IMR-90 (cell line): ENCODE results near the gene LFNG. TPM values are rescaled to one million over a fixed set of nuclear protein-coding genes. Genes with fewer than 3 reads are reported as not detected.

Source experiments
- ATAC-seq: fragments of 200-7000 bp; cut with Tn5 transposase; 2 replicates; pipeline ENCODE4 v1.9.1; 2020; ENCODE audit warnings: low read depth, mild to moderate bottlenecking, moderate library complexity
- BruUV-seq: library from RNA; stranded (reverse); fragments of 400-500 nt; replicated peaks from 2 replicates; lab custom pipeline; 2021; lab: Mats Ljungman, UMichigan
- CTCF ChIA-PET: fragments of 300-600 bp; formaldehyde crosslinking; extraction: SDS; loops from one replicate; lab custom pipeline; 2021; ENCODE audit warnings: antibody characterized with exemption; lab: Yijun Ruan, JAX
- POLR2A ChIA-PET: fragments of 300-600 bp; sonication (Branson Sonifier 250); formaldehyde crosslinking; loops from one replicate; lab custom pipeline; 2022; ENCODE audit warnings: antibody characterized with exemption; ENCODE audit not compliant: unreplicated experiment; lab: Charles Lee
- DNase-seq: peaks from one replicate; pipeline ENCODE4 v3.0.0; 2013
- H2AFZ ChIP-seq: replicated peaks from 2 replicates; pipeline ENCODE3; 2013; ENCODE audit warnings: low read length, mild to moderate bottlenecking; ENCODE audit not compliant: poor library complexity
- H2AK5ac ChIP-seq: 2 replicates; pipeline ENCODE4 v1.6.1; 2013; ENCODE audit warnings: low read depth, low read length, inconsistent platforms
- H2AK9ac ChIP-seq: replicated peaks from 2 replicates; pipeline ENCODE3; 2013; ENCODE audit warnings: mild to moderate bottlenecking, low read depth, low read length, moderate library complexity; ENCODE audit not compliant: poor library complexity
- H2BK120ac ChIP-seq: 2 replicates; pipeline ENCODE4 v1.6.1; 2013; ENCODE audit warnings: low read depth, low read length, inconsistent platforms
- H2BK15ac ChIP-seq: 3 replicates; pipeline ENCODE4 v1.6.1; 2013; ENCODE audit warnings: low read depth, low read length, inconsistent platforms
- H2BK20ac ChIP-seq: 2 replicates; pipeline ENCODE4 v1.6.1; 2013; ENCODE audit warnings: low read depth, mild to moderate bottlenecking, inconsistent platforms, low read length, moderate library complexity
- H2BK5ac ChIP-seq: 2 replicates; pipeline ENCODE4 v1.6.1; 2013; ENCODE audit warnings: mild to moderate bottlenecking, low read depth, low read length, inconsistent platforms; ENCODE audit not compliant: poor library complexity, severe bottlenecking
- H3K14ac ChIP-seq: replicated peaks from 2 replicates; pipeline ENCODE4 v1.6.1; 2013; ENCODE audit warnings: low read depth, low read length, inconsistent platforms
- H3K18ac ChIP-seq: 2 replicates; pipeline ENCODE4 v1.6.1; 2013; ENCODE audit warnings: low read depth, low read length, control low read depth
- H3K23ac ChIP-seq: 2 replicates; pipeline ENCODE4 v1.6.1; 2013; ENCODE audit warnings: low read depth, low read length, inconsistent platforms
- H3K27ac ChIP-seq: 2 replicates; pipeline ENCODE4 v1.5.1; 2013; ENCODE audit warnings: mild to moderate bottlenecking, control low read depth, low read length; ENCODE audit not compliant: insufficient read depth
- H3K27me3 ChIP-seq: 2 replicates; pipeline ENCODE4 v1.6.1; 2013; ENCODE audit warnings: low read length; ENCODE audit not compliant: control insufficient read depth, insufficient read depth
- H3K36me3 ChIP-seq: 2 replicates; pipeline ENCODE4 v1.6.1; 2013; ENCODE audit warnings: low read length, mixed read lengths; ENCODE audit not compliant: control insufficient read depth, insufficient read depth
- H3K4ac ChIP-seq: 2 replicates; pipeline ENCODE4 v1.6.1; 2013; ENCODE audit warnings: low read depth, low read length, inconsistent platforms
- H3K4me1 ChIP-seq: 2 replicates; pipeline ENCODE4 v1.6.1; 2013; ENCODE audit warnings: low read length, mixed read lengths; ENCODE audit not compliant: control insufficient read depth, insufficient read depth
- H3K4me2 ChIP-seq: 2 replicates; pipeline ENCODE4 v1.6.1; 2013; ENCODE audit warnings: low read depth, mild to moderate bottlenecking, control low read depth, low read length, moderate library complexity
- H3K4me3 ChIP-seq: 2 replicates; pipeline ENCODE4 v1.5.1; 2013; ENCODE audit warnings: low read depth, mild to moderate bottlenecking, control low read depth, low read length, moderate library complexity; ENCODE audit not compliant: insufficient read depth
- H3K56ac ChIP-seq: 2 replicates; pipeline ENCODE4 v1.6.1; 2013; ENCODE audit warnings: low read length, inconsistent platforms; ENCODE audit not compliant: insufficient read depth; ENCODE audit errors: extremely low read depth
- H3K79me1 ChIP-seq, 2 experiments: 2 replicates each; pipeline ENCODE4 v1.6.1; 2013; ENCODE audit warnings: low read length in 2 of 2, inconsistent platforms in 1 of 2, low read depth in 1 of 2
- H3K9ac ChIP-seq: 2 replicates; pipeline ENCODE4 v1.6.1; 2013; ENCODE audit warnings: low read depth, low read length, control low read depth
- H3K9me1 ChIP-seq: 2 replicates; pipeline ENCODE4 v1.6.1; 2013; ENCODE audit warnings: low read length, inconsistent platforms; ENCODE audit not compliant: insufficient read depth
- H3K9me3 ChIP-seq: 2 replicates; pipeline ENCODE4 v1.6.1; 2013; ENCODE audit warnings: low read length; ENCODE audit not compliant: control insufficient read depth, insufficient read depth
- H4K20me1 ChIP-seq: 2 replicates; pipeline ENCODE4 v1.6.1; 2013; ENCODE audit warnings: low read length, inconsistent platforms; ENCODE audit not compliant: insufficient read depth
- H4K5ac ChIP-seq: 2 replicates; pipeline ENCODE4 v1.6.1; 2013; ENCODE audit warnings: mild to moderate bottlenecking, low read depth, low read length, control low read depth
- H4K8ac ChIP-seq, 2 experiments: 2 replicates each; pipeline ENCODE4 v1.6.1; 2013; ENCODE audit warnings: low read depth in 2 of 2, low read length in 2 of 2, control low read depth in 1 of 2, inconsistent platforms in 1 of 2
- H4K91ac ChIP-seq: 2 replicates; pipeline ENCODE4 v1.6.1; 2013; ENCODE audit warnings: low read depth, low read length, inconsistent platforms; ENCODE audit not compliant: insufficient read depth
- BHLHE40 ChIP-seq: fragments of 150-350 bp; IDR thresholded peaks from 2 replicates; pipeline ENCODE4 v1.6.1; 2016; ENCODE audit warnings: mild to moderate bottlenecking, low read depth, low read length
- CEBPB ChIP-seq: IDR thresholded peaks from 2 replicates; pipeline ENCODE4 v1.6.1; 2012; ENCODE audit warnings: low read depth, low read length, improper control_type of control experiment
- CHD1 ChIP-seq: IDR thresholded peaks from 2 replicates; pipeline ENCODE4 v1.6.1; 2012; ENCODE audit warnings: low read depth, low read length, improper control_type of control experiment
- ELK1 ChIP-seq: fragments of 150-350 bp; IDR thresholded peaks from 2 replicates; pipeline ENCODE4 v1.6.1; 2016; ENCODE audit warnings: low read depth, mild to moderate bottlenecking, low read length, moderate library complexity, borderline replicate concordance
- FOS ChIP-seq: fragments of 150-350 bp; IDR thresholded peaks from 2 replicates; pipeline ENCODE4 v1.6.1; 2016; ENCODE audit warnings: low read depth, low read length
- MAFK ChIP-seq: IDR thresholded peaks from 2 replicates; pipeline ENCODE4 v1.6.1; 2012; ENCODE audit warnings: low read depth, low read length, improper control_type of control experiment
- MAZ ChIP-seq: IDR thresholded peaks from 2 replicates; pipeline ENCODE4 v1.6.1; 2012; ENCODE audit warnings: low read depth, mild to moderate bottlenecking, low read length, improper control_type of control experiment, moderate library complexity, borderline replicate concordance
- MXI1 ChIP-seq: IDR thresholded peaks from 2 replicates; pipeline ENCODE4 v1.6.1; 2012; ENCODE audit warnings: low read depth, mild to moderate bottlenecking, low read length, moderate library complexity, borderline replicate concordance
- NFE2L2 ChIP-seq: fragments of 150-350 bp; IDR thresholded peaks from 2 replicates; pipeline ENCODE4 v1.6.1; 2016; ENCODE audit warnings: low read depth, mild to moderate bottlenecking, low read length
- POLR2A ChIP-seq: IDR thresholded peaks from 2 replicates; pipeline ENCODE4 v1.6.1; 2012; ENCODE audit warnings: mild to moderate bottlenecking, low read depth, low read length
- RAD21 ChIP-seq: IDR thresholded peaks from 2 replicates; pipeline ENCODE4 v1.6.1; 2012; ENCODE audit warnings: low read length, improper control_type of control experiment
- RCOR1 ChIP-seq: IDR thresholded peaks from 2 replicates; pipeline ENCODE4 v1.6.1; 2012; ENCODE audit warnings: mild to moderate bottlenecking, low read length, improper control_type of control experiment; ENCODE audit not compliant: insufficient replicate concordance
- RFX5 ChIP-seq: IDR thresholded peaks from 2 replicates; pipeline ENCODE4 v1.8.0; 2012; ENCODE audit warnings: low read depth, mild to moderate bottlenecking, low read length, moderate library complexity
- SMC3 ChIP-seq: fragments of 150-350 bp; IDR thresholded peaks from 2 replicates; pipeline ENCODE4 v1.6.1; 2016; ENCODE audit warnings: low read depth, mild to moderate bottlenecking, antibody characterized with exemption, low read length, moderate library complexity
- WGBS, 2 experiments: methylation state at CpG; one replicate each; pipeline versions ENCODE4 v1.1.5 to v1.1.7; 2013; ENCODE audit warnings: missing lambda C conversion rate in 2 of 2; ENCODE audit not compliant: insufficient read length in 1 of 2; ENCODE audit errors: extremely low coverage in 2 of 2; 5-methylcytosine and 5-hydroxymethylcytosine counted together
- dilution Hi-C: fragments of 300-500 bp; cut with HindIII; formaldehyde crosslinking; loops from one replicate; pipeline ENCODE4 v1.14.3; 2018; ENCODE audit warnings: low sequenced_read_pairs; ENCODE audit not compliant: unreplicated experiment
- in situ Hi-C: fragments of 300-500 bp; cut with MboI; formaldehyde crosslinking; loops from 3 replicates; pipeline ENCODE4 v1.14.3; 2019; ENCODE audit warnings: low sequenced_read_pairs, inconsistent platforms, mixed read lengths
- intact Hi-C: fragments of 100-400 bp; cut with micrococcal nuclease; formaldehyde crosslinking; loops from 2 replicates; pipeline ENCODE4 v1.10.0; 2022
- polyA plus RNA-seq, 3 experiments: library from polyadenylated mRNA; depleted of rRNA; stranded (reverse); fragments of >200 nt; gene quantifications; 2 replicates each; pipeline ENCODE4 v1.2.3, GENCODE V29; 2012; ENCODE audit warnings: low replicate concordance in 1 of 3
- total RNA-seq: library from RNA; depleted of rRNA; stranded (reverse); fragments of >200 nt; gene quantifications from 2 replicates; pipeline ENCODE4 v1.2.3, GENCODE V29; 2012
- TF ChIP-seq, protein P1 (sequence below): fragments of 150-350 bp; IDR thresholded peaks from 2 replicates; pipeline ENCODE4 v1.6.1; 2017; ENCODE audit warnings: mild to moderate bottlenecking, antibody characterized with exemption, low read length, low read depth
- TF ChIP-seq, protein P2 (sequence below): conservative IDR thresholded peaks from 2 replicates; pipeline ENCODE4 v1.5.1; 2012; ENCODE audit warnings: mild to moderate bottlenecking, low read depth, low read length, improper control_type of control experiment

The LFNG gene
- total and polyA plus RNA-seq, 2 of the 4 experiments (the other 2 are of a cell fraction) = 1.8 to 5.1 TPM

GRCh38 chr7:2472739-2473138, 46.8 kb upstream of the LFNG start:
- Histone ChIP-seq H3K4me2 (no peak overlapping the region), H4K8ac (no peak overlapping the region), H3K4ac (no peak overlapping the region), H4K20me1 (no peaks in the 10 kb centered on the region), H2AK9ac (no peak overlapping the region), H3K9me3 (no peaks in the 10 kb centered on the region), H3K18ac (no peak overlapping the region), H3K27me3 (peaks cover 3% of the 10 kb centered on the region; the same call in 1 of the 2 replicates), H2BK5ac (no peak overlapping the region), H2BK20ac (no peak overlapping the region), H4K5ac (no peak overlapping the region), H3K56ac (no peak overlapping the region), H2AFZ (no peak overlapping the region), H3K14ac (no peak overlapping the region), H3K27ac (no peak overlapping the region), H3K9me1 (no peaks in the 10 kb centered on the region), H2AK5ac (no peak overlapping the region), H3K9ac (no peak overlapping the region), H3K4me1 (peaks cover 6% of the 10 kb centered on the region; the same call in 1 of the 2 replicates), H3K79me1 (no peaks in the 10 kb centered on the region), H3K23ac (no peak overlapping the region), H3K36me3 (no peaks in the 10 kb centered on the region), H2BK120ac (no peak overlapping the region), H2BK15ac (no peak overlapping the region), H3K4me3 (no peak overlapping the region), H4K91ac (no peak overlapping the region)
- DNase-seq (no peak), ATAC-seq (no peak)
- ChIA-PET POLR2A (no interaction called here), CTCF (interaction anchor here (0.7 kb wide), 1 partner anchor 13 kb away, joined by 4 read pairs; no protein-coding TSS in a partner anchor)
- TF ChIP-seq MAFK = no peak
- TF ChIP-seq RCOR1 = no peak
- no peak for TF ChIP-seq CHD1
- no peak for TF ChIP-seq NFE2L2
- TF ChIP-seq POLR2A = no peak
- no peak for TF ChIP-seq MXI1
- TF ChIP-seq RFX5 = no peak
- TF ChIP-seq, protein P1, sequence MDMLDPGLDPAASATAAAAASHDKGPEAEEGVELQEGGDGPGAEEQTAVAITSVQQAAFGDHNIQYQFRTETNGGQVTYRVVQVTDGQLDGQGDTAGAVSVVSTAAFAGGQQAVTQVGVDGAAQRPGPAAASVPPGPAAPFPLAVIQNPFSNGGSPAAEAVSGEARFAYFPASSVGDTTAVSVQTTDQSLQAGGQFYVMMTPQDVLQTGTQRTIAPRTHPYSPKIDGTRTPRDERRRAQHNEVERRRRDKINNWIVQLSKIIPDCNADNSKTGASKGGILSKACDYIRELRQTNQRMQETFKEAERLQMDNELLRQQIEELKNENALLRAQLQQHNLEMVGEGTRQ = no peak
- no peak for TF ChIP-seq FOS
- no peak for TF ChIP-seq ELK1
- TF ChIP-seq CEBPB = no peak
- TF ChIP-seq, protein P2, sequence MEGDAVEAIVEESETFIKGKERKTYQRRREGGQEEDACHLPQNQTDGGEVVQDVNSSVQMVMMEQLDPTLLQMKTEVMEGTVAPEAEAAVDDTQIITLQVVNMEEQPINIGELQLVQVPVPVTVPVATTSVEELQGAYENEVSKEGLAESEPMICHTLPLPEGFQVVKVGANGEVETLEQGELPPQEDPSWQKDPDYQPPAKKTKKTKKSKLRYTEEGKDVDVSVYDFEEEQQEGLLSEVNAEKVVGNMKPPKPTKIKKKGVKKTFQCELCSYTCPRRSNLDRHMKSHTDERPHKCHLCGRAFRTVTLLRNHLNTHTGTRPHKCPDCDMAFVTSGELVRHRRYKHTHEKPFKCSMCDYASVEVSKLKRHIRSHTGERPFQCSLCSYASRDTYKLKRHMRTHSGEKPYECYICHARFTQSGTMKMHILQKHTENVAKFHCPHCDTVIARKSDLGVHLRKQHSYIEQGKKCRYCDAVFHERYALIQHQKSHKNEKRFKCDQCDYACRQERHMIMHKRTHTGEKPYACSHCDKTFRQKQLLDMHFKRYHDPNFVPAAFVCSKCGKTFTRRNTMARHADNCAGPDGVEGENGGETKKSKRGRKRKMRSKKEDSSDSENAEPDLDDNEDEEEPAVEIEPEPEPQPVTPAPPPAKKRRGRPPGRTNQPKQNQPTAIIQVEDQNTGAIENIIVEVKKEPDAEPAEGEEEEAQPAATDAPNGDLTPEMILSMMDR = no peak
- TF ChIP-seq BHLHE40 = no peak
- no peak for TF ChIP-seq SMC3
- TF ChIP-seq RAD21 = no peak
- TF ChIP-seq MAZ = no peak
- dilution Hi-C loops = no loop called here
- WGBS, 2 experiments = 80% methylated on average over 1 of the region's 6 CpGs; no CpG with 5 or more reads in 1 of the 2 experiments
- in situ Hi-C loops = no loop called here
- BruUV-seq = no TSS peak
- intact Hi-C loops = loop anchor here (10.0 kb wide), 2 partner anchors 172 to 682 kb away; no protein-coding TSS in a partner anchor
